NCI-H345 treated with DMSO at 0.1 percent for 48 hours (cell line): ENCODE data around the gene LAYN.

ENCODE experiments used
- DNase-seq: peaks from one replicate; lab custom pipeline; 2025; ENCODE audit not compliant: unreplicated experiment; lab: John Stamatoyannopoulos, UW

LAYN gene

DNA sequence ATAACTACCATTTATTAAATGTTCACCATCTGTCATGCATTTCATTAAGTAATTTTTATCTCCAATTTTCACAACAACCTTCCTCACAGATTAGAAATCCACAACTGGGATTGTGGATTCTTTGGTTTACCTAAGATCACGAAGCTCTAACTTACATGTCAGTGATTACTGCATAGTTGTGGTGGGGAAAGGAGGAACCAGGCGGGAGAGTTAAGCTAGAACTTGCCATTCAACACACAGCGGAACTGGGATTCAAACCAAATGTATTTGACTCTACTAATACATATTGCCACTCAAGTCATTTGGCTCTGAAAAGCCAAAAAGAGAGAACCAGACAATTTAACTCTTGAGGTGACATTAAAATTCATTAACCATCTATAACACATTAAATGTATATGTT lies 10.4 kb upstream of the LAYN start:
- no peak for DNase-seq

DNA sequence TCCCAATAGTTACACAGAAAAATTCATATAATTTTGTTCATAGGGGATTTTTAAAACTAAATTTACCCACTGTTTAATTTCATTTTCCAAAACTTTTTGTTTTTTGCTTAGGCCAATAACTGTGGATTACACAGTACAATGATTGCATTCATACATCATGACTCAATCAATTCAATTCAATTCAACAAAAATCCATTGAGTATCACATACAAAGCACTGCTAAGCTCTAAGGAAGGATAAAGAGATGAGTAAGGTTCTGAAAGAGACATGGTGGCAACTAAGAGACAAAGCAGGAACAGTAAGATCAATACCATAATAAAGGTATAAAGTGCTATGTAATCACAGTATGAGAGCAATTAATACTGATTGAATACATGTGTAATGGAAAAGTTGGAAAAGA lies 9.4 kb upstream of the LAYN start:
- no peak for DNase-seq

DNA sequence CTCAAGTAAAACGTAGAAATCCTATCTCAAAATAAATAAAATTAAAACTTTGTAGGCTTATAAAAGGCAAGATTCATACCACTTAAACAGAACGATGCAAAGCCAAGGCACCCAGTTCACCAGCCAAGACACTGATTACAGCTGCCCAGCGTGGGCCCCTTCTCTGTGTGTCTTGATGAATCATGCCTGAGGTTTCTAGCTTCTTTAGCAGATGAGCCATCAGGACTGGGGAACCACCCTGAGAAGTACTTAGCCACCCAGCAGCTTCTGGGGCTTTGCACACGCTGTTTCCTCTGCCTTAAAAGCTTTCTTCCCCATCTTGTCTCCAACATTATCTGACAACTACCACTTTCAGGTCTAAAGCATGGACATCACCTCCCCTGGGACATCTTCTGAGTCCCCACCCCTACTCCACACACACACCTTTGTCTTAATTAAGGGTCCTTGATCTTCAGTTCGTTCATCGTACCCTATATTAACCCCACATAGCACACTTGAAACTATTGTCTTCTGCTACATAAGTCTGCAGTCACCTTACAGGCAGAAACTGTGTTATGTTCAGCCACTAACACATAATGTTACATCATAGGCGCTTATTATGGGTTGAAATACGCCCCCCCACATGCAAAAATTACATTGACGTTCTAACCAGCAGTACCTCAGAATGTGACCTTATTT lies 8.7 kb upstream of the LAYN start:
- DNase-seq: no peak

DNA sequence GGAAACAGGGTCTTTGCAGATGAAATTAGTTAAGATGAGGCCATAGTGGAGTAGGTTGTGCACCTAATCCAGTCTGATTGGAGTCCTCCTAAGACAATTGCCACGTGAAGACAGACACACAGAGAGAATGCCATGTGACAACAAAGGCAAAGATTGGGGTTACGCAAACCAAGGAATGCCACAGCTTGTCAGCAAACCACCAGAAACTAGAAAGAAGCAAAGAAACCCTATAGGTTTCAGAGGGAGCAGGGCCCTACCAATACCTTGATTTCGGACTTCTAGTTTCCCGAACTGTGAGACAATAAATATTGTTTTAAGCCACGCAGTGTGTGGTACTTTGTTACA lies 8.2 kb upstream of the LAYN start:
- no peak for DNase-seq

DNA sequence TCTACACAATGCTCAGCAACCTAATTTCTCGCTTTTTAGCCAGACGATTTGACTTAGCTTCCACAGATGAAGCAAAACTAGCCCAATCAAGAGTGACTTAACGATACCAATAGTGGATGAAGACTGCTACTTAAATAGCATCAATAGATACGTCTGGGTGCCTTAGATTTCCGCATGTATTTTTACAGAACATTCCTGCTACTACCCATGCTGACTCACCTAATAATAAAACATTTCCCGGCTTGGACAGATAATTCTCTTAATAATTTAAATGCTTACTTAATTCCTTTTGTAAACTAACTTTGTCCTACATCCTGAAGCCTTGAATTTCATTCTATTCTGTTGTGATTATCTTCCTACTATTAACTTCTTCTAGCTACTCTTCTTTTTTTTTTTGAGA lies 5.2 kb upstream of the LAYN start:
- DNase-seq: no peak

DNA sequence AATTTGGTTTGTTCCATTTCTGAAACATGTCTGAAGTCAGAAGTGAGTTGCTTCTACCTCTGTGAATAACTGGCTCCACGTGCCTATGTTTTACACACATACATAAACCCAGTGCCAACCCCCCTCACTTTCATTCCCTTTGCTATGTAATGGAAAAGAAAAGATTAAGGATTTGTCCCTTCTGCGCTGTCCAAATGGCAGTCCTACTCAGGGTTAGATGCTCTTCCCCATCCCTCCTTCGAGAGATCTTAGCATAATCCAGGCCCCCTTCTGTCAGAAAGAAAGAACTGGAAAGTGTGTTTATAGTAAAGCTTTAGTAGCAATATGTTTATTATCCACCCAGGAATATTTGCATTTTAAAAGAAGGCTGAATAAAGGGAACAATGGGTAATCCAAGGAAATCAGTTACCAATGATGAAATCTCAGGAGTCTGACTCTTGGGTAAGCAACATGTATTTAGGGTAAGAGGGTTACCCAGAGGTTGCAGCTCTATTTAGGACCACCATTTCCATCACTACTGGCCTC lies 3.1 kb upstream of the LAYN start:
- DNase-seq: no peak

DNA sequence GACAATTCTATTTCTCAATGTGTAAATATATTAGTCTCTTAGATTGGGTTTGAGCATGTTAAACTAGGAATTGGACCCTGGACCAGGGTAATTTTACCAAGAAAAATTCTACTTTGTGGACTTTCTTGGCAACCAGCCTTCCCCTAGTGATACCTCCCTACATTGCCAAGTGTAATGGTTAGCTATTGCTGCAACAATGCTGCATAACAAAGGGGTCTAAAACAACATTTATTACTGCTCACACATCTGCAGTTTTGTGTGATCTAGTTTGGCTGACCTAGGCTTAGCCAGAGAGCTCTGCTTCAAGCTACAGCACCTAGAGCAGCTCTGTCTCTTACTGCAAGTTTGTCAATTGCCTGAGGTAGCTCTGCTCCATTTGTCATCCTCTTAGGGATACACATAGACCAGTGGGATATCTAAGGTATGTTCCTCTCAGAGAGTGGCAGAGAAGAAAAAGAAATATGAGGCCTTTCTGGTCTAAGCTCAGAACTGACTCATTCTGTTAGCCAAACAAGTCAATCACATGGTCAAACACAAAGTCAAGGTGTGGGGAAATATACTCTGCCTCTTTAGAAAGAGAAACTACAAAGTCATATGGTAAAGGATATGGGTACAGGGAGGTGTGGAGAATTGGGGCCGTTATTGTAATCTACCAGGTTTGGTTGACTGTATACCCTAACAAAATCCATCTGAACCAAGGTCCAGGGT lies 2.0 kb upstream of the LAYN start:
- no peak for DNase-seq

DNA sequence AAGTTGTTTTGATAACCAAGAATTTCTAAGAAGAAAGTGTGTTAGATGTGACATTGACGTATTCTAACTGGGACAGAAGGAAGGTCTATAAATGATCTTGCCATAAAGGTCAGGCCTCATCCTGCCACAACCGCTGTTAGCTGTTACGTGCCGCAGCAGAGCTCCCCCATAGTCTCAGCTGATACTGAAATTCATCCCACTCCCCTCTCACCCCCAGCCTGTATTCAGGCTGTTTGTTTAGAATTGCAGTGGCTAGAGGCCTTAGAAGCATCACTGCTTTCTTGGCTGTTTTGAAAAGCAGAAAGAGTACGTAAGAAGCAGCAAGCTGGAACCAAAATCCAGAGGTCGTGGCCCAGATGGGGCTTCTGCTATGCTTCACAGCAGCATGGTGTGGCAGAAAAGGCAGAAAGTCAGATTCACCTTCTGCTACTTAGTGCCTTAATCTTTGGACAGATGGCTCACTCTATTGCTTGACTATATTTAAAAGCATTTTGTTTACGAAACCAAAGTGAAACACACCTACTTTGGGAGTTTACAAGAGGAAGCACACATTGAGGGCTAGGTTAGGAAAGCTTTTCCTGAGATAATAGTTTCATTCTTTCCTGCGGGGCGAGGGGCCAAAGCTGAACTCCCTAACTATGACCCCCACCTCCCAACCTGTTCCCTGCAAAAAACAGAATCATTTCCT lies 950 bp upstream of the LAYN start:
- no peak for DNase-seq

DNA sequence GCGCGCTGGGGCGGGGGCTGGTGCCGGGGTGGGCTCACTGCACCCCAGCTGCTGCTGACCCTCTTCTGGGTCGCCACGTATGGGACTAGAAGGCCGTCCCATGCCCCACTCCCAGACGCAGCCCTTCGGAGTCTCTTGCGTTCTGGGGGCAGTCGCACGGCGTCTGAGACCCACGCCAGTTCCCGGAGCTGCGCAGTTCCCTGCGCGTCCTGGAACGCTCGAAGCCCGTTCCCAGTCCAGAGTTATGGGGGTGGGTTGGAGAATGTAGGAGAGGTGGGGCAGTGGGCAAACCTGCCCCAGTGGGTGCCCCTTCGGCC lies 375 bp downstream of the LAYN start:
- no peak for DNase-seq

DNA sequence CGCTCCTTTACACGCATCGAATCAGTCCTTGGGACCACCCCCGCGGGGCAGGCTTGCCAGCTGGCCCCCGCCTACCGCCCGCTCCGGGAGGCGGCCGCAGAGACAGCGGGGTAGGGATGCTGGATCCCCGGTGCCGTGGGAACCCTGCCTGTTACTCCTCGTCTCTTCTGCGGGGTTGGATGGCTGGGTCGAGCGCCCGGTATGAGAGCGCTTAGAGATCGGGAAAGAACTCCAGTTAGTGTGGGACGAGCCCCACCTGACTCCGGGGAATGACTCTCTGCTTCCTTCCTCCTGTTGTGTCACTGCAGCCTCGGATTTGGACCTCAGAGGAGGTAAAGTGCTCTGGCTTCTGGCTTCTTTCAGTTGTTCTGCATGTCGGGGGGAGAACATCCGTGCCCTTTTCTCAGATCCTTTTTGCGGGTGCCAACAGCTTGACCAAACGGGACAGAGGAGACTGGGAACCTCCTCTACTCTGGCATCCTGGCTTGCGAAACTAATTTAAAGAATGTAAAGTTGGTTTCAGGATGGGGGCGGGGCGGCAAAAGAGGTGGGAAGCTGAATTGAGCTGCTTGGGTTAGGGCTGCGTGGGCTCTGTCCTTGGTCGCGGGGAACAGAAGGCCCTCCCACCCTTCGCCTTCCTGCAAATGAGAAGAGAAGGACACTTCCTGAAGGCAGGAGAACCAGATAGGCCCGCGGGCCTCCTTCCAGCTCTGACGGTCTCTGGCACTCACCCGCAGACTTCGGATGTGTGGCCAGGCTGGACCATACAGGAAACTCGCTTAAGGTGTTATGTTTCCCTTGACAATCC lies 938 bp downstream of the LAYN start:
- no peak for DNase-seq

DNA sequence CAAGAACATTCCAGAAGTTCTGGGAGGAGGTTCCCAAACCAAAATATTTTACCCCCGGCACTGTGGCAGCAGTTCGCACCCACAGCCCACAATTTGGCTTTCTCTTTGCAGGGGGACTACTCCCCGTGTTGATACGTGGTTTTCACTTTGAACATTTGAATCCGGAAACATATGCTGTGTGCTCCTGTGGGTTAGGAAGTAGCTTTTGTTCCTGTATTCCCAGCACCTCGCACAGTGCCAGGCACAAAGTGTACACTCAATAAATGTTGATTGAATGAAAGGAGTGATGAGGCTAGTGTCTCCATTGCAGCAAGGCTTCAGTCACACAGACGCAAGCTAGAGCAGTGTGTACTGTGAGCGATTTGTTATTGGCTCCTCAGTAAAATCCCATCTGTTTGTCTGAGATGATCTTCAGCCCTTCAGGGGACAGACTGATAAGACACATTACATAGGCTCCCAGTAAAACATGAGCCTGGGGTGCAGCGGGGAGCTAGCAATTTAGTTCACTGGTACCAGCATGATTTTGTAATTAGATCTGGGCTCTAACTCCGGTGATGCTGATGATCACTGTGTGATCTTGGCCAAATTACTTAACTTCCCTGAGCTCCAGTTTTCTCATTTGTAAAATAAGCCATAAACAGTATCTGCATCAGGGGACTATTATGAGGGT lies 2.2 kb downstream of the LAYN start:
- no peak for DNase-seq

DNA sequence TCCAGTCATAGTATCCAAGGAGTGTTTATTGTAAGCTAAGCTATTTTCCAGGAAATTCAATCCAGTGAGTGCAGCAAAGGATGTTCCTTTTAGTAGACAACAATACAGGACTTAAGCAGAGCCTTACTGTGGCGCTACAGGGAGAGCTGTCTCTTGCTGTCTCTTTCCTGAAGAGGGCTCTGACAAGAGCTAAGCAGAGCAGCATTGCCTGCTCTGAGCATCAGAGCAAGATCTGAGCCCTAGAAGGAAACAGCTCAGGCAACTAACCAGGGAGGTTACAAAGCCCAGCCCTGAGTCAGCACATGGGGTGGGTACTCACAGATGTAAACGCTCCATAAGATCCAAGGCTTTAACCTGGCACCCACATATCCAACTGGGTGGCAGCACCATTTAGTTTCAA lies 8.0 kb downstream of the LAYN start:
- DNase-seq: no peak

DNA sequence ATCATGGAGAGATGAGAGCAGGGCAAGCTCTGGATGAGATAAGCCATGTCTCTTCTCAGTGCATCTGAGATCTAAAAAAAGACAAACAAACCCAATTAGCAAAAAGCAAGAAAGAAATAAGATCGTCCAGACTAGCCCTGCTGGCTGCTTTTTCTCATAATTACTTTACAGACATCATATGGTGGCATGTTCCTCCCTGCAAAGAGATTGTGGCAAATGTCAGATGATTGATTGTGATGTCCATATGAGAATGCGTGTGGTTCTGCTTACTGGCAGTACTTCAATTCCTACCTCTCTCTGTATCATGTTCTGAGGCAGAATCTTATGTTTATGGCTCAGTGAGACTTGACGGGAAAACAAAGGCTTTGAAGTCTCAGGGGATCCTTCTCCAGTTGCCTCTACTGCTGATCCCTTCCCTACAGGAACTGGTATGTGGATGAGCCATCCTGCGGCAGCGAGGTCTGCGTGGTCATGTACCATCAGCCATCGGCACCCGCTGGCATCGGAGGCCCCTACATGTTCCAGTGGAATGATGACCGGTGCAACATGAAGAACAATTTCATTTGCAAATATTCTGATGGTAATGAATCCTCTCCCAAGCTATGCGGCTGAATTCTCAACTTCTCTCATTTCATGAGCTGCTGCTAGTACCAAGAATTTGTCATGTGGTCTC lies 8.8 kb downstream of the LAYN start:
- no peak for DNase-seq

DNA sequence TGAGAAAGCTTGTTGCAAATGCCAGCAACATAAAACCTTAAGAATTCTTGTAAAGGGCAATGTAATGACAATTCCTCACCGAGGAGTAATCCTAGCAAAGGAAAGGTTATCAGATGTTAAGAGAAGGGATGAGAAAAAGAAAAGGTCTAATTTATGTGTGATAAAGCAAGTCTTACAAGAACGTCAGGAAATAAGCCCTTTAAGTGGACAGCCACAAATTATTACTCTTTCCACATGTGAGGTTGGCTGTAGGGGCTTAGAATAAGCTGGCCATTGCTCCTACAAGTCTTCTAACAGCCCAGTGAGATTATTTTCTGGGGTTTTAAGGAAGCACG lies 9.3 kb downstream of the LAYN start:
- no peak for DNase-seq

DNA sequence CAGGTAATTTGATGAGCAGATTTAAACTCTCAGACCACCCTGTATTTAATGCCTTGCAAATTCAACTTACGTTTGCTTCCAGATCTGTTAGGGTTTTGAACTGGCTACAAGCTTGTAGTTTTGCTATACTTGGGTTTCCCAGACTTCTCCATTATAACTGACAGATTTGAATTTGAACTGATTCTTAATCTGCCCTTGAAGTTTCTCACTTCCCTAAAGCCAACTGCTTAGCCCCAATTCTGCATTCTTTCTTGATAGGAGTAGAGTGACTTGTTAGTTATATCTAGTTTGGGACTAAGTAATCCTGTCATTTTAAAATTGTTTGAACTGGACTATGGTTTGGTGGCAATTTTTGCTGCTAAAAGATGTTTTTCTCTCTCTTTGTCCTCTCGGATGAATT lies 9.7 kb downstream of the LAYN start:
- DNase-seq: no peak

DNA sequence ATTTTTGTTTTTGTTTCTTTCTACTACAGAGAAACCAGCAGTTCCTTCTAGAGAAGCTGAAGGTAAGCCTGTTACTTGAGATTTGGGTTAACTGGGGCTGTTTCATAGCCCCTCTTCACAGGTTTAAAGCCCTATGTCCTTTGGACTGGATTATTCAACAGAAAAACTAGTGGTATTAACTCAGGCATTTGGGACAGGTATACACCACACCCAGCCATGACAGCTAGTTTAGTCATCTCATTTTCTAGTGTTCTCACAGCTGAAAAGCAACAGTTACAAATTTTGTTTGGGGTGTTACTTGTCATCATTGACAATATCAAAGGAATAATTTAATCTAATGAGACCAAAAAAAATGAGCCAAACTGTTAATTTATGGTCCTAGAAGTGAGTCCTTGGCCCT lies 14.0 kb downstream of the LAYN start:
- no peak for DNase-seq

DNA sequence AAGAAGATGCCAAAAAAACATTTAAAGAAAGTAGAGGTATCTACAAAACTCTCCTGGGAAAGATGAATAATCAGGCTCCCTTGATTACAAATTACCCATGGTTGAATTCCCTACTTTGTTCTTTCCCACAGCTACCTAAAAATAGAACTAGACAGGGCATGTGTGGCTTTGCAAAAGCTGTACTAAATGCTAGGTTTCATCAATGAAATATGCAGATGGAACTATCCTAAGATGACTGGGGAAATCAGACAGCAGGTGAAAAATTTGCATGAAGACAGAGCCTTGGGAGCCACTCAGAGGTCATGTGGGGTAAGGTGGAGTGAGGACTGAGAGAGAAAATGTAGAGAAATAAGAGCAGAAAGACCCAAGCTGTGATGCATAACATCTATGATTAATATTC lies 14.7 kb downstream of the LAYN start:
- DNase-seq: no peak

DNA sequence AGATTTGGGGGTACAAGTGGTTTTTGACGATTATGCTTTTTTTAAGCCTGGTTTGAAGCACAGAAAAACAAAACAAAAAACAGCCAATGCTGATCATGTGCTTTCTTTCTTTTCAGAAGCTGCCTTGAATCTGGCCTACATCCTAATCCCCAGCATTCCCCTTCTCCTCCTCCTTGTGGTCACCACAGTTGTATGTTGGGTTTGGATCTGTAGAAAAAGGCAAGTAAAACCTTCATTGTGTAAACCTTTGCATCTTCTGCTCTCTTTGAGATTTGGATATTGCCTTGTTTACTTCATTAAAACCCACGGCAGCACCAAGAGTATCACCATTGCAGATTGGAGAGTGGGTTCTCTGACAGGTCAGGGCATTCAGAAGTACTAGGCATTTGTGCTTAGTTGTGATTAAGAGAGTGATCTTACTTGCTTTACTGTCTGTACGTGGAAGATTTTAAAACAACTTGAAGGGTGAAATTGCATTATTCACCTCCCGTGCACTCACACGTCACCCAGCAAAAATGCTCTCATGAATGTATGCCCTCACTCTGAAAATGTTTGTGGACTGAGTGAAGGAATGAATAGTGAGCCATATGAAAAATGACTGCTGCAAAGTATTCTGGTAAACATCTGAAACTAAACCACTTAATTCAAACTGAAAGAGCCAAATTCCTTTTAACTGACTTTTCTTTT lies 17.0 kb downstream of the LAYN start:
- DNase-seq: no peak

DNA sequence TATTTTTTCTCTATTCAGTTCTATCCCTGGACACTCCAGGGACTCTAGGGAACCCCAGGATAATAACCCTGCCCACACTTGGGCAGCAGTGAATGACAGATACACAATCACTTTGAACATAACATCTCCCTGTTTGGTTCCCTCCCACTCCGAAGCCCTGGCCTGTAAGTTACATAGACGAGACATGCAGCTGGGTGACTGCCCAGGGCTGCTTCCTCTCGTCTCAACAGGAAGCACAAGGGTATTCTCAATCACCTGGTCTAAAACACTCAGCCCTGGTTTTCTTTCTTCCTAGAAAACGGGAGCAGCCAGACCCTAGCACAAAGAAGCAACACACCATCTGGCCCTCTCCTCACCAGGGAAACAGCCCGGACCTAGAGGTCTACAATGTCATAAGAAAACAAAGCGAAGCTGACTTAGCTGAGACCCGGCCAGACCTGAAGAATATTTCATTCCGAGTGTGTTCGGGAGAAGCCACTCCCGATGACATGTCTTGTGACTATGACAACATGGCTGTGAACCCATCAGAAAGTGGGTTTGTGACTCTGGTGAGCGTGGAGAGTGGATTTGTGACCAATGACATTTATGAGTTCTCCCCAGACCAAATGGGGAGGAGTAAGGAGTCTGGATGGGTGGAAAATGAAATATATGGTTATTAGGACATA lies 19.4 kb downstream of the LAYN start:
- DNase-seq: no peak

DNA sequence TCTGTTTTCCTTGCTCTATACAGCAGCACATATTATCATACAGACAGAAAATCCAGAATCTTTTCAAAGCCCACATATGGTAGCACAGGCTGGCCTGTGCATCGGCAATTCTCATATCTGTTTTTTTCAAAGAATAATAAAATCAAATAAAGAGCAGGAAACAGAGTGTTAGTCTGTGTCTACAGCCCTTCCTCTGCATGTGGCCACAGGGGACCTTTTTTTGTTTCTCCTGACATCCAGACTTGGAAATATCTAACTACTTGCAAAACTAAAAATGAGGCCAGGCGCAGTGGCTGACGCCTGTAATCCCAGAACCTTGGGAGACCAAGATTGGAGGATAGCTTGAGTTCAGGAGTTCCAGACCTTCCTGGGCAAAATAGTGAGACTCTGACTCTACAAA lies 20.3 kb downstream of the LAYN start:
- no peak for DNase-seq
